Gastroesophageal sphincter (tissue), 4 donors: ENCODE results near the gene FAM240A. TPM values are rescaled to one million over a fixed set of nuclear protein-coding genes. Genes with fewer than 3 reads are reported as not detected.

Experiments used
- ATAC-seq: fragments of 150-250 bp; one replicate; pipeline ENCODE4 v1.9.1; 2016; ENCODE audit warnings: mild to moderate bottlenecking, moderate library complexity
- H3K27ac ChIP-seq, 4 donors: fragments of 200-600 bp; sonication (generic) in 3 of 4; 1 replicate in 3 of 4; 2 replicates in 1 of 4; pipeline ENCODE4 v1.5.1; 2016 to 2019
- H3K27me3 ChIP-seq: fragments of 200-600 bp; sonication (generic); one replicate; pipeline ENCODE4 v1.5.1; 2019
- H3K36me3 ChIP-seq, 2 donors: fragments of 200-600 bp; sonication (generic); one replicate each; pipeline ENCODE4 v1.5.1; 2019; ENCODE audit warnings: control low read depth in 1 of 2
- H3K4me1 ChIP-seq, 3 donors: fragments of 200-600 bp; sonication (generic); 1 replicate in 2 of 3; 2 replicates in 1 of 3; pipeline ENCODE4 v1.5.1; 2016 to 2019; ENCODE audit warnings: control low read depth in 2 of 3
- H3K4me3 ChIP-seq, 2 donors: fragments of 200-600 bp; sonication (generic); one replicate each; pipeline ENCODE4 v1.5.1; 2019; ENCODE audit warnings: mild to moderate bottlenecking in 1 of 2, moderate library complexity in 1 of 2
- H3K9me3 ChIP-seq, 3 donors: fragments of 200-600 bp; sonication (generic); one replicate each; pipeline ENCODE4 v1.5.1; 2017 to 2019; ENCODE audit warnings: control low read depth in 2 of 3
- EP300 ChIP-seq: sonication (generic); formaldehyde crosslinking; IDR thresholded peaks from one replicate; pipeline ENCODE4 v1.6.1; 2017; ENCODE audit warnings: antibody characterized with exemption, mild to moderate bottlenecking
- POLR2A ChIP-seq, 2 donors: fragments of 450-650 bp; IDR thresholded peaks; one replicate each; pipeline ENCODE4 v1.6.1; 2017; ENCODE audit warnings: antibody characterized with exemption in 2 of 2, mild to moderate bottlenecking in 2 of 2, moderate library complexity in 1 of 2
- POLR2AphosphoS5 ChIP-seq: sonication (generic); formaldehyde crosslinking; IDR thresholded peaks from one replicate; pipeline ENCODE4 v1.6.1; 2017; ENCODE audit warnings: antibody characterized with exemption
- WGBS, 2 donors: methylation state at CpG; one replicate each; pipeline ENCODE4 v1.1.5; 2018; ENCODE audit warnings: low coverage in 1 of 2; 5-methylcytosine and 5-hydroxymethylcytosine counted together
- total RNA-seq, 4 donors: library from RNA; depleted of rRNA; stranded (reverse); fragments of >200 nt; gene quantifications; one replicate each; pipeline ENCODE4 v1.1.0, GENCODE V29; 2016
- TF ChIP-seq, protein P1 (sequence below), 4 experiments: fragments of 200-600 bp in 2 of 4; fragments of 450-650 bp in 2 of 4; sonication (generic) in 1 of 4; IDR thresholded peaks; one replicate each; pipeline ENCODE4 v1.5.1; 2017 to 2019; ENCODE audit warnings: antibody characterized with exemption in 4 of 4, mild to moderate bottlenecking in 2 of 4, moderate library complexity in 2 of 4

Gene FAM240A
- total RNA-seq, 4 donors from 2014 or later: not detected

DNA sequence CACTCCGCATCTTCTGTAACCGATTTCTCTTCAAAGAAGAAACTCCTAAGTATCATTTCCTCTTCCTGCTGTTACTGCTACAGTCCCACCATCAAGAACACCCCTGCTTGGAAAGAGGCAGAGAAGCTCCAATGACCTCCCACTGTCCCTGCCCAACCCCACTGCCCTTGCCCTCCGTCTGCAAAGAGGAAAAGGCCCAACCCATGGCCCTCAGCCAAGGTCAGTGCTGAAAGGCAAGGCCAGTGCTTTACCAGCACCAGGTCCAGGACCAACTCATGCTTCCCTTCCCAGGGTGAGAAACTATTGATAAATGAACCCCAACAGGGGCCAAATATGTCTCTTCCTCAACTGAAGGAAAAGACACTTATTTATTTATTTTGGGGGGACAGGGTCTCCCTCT, 22.5 kb downstream of the FAM240A start:
- Histone ChIP-seq H3K4me1 (peaks cover 0 to 7% (median 2%) of the 10 kb centered on the region in 3 donors), H3K27me3 (no peaks in the 10 kb centered on the region), H3K9me3 (peaks cover 0 to 9% (median 0%) of the 10 kb centered on the region in 3 donors), H3K4me3 (no peak overlapping the region), H3K36me3 (no peaks in the 10 kb centered on the region), H3K27ac (no peak overlapping the region)
- 66 to 69% methylated on average over 3 of the region's 3 CpGs for WGBS, 2 donors
- ATAC-seq: no peak
- TF ChIP-seq EP300: no peak
- TF ChIP-seq POLR2AphosphoS5: no peak

DNA sequence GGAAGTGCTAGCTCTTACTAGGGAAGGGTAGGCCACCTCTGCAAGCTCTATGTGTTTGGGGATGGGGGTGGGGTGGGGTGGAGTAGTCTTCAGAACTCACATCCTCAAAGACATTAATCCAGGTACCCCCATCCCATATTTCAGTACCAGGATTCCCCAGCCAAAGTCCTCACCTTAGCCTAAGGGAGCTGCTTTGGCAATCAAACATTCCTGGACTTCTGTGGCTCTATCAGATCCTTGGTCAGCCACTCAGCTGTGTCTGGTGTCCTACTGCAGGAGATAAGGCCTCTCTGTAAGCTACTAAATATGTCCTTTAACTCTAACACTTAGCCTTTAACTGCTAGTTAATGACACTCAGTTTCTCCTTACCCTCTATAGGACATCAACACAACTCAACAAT, 26.9 kb downstream of the FAM240A start:
- Histone ChIP-seq H3K4me3 (no peak overlapping the region), H3K4me1 (no peaks in the 10 kb centered on the region), H3K27me3 (no peaks in the 10 kb centered on the region), H3K9me3 (peaks cover 0 to 27% (median 0%) of the 10 kb centered on the region in 3 donors), H3K36me3 (no peaks in the 10 kb centered on the region), H3K27ac (no peak overlapping the region)
- no peak for ATAC-seq
- no peak for TF ChIP-seq EP300
- TF ChIP-seq, protein P1, sequence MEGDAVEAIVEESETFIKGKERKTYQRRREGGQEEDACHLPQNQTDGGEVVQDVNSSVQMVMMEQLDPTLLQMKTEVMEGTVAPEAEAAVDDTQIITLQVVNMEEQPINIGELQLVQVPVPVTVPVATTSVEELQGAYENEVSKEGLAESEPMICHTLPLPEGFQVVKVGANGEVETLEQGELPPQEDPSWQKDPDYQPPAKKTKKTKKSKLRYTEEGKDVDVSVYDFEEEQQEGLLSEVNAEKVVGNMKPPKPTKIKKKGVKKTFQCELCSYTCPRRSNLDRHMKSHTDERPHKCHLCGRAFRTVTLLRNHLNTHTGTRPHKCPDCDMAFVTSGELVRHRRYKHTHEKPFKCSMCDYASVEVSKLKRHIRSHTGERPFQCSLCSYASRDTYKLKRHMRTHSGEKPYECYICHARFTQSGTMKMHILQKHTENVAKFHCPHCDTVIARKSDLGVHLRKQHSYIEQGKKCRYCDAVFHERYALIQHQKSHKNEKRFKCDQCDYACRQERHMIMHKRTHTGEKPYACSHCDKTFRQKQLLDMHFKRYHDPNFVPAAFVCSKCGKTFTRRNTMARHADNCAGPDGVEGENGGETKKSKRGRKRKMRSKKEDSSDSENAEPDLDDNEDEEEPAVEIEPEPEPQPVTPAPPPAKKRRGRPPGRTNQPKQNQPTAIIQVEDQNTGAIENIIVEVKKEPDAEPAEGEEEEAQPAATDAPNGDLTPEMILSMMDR (IDR thresholded peaks at IDR 0.05): no peak
- TF ChIP-seq POLR2A (IDR thresholded peaks at IDR 0.05): no peak
- TF ChIP-seq POLR2AphosphoS5: no peak

DNA sequence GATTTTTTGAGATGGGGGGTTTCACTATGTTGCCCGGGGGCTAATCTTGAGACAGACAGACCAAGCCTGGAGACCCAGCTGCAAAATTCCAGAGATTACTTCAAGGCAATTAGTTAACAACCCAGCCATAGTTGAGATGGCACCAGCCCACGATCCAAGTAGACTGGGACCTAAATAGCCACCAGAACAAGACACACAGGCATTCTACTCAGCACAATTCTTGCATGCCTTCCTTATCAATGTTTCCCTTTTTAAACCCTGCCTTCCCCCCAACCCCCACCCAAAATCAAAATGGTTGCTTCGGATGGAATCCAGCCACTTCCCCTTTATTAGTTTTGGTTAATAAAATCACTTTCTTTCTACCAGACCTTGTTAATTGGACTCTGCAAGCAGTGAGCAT, 28.6 kb downstream of the FAM240A start:
- Histone ChIP-seq H3K27ac (no peak overlapping the region), H3K9me3 (peaks cover 0 to 27% (median 0%) of the 10 kb centered on the region in 3 donors), H3K27me3 (no peaks in the 10 kb centered on the region), H3K36me3 (no peaks in the 10 kb centered on the region), H3K4me3 (no peak overlapping the region), H3K4me1 (no peaks in the 10 kb centered on the region)
- ATAC-seq: no peak
- TF ChIP-seq, protein P1 (IDR thresholded peaks at IDR 0.05): no peak
- TF ChIP-seq POLR2A (IDR thresholded peaks at IDR 0.05) (no peak), POLR2AphosphoS5 (no peak), EP300 (no peak)
- 62 to 71% methylated on average over 1 to 3 of the region's 3 CpGs for WGBS, 2 donors

DNA sequence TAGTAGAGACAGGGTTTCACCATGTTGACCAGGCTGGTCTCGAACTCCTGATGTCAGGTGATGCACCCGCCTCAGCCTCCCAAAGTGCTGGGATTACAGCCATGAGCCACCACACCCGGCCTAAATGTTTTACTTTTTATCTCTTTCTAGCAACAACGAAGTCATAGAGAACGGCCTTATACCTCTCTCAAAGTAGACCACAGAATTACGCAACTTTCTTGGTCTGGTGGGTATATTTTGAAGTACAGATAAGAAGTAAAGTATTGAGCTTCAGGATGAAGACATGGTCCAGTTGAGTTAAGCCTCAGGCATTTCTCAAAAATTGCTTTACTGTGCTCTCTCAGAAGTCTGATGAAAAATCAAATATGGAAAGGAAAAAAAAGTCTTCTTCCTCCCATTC, 30.6 kb downstream of the FAM240A start:
- no peak for ATAC-seq
- H3K9me3 ChIP-seq: peaks cover 0 to 27% (median 0%) of the 10 kb centered on the region in 3 donors
- H3K27ac ChIP-seq: no peak overlapping the region
- H3K27me3 ChIP-seq: no peaks in the 10 kb centered on the region
- TF ChIP-seq, protein P1 (IDR thresholded peaks at IDR 0.05): no peak
- TF ChIP-seq POLR2AphosphoS5: no peak
- TF ChIP-seq EP300: no peak
- no peak for TF ChIP-seq POLR2A (IDR thresholded peaks at IDR 0.05)
- H3K36me3 ChIP-seq: no peaks in the 10 kb centered on the region
- no peaks in the 10 kb centered on the region for H3K4me1 ChIP-seq
- no peak overlapping the region for H3K4me3 ChIP-seq
- 81 to 96% methylated on average over 6 of the region's 6 CpGs for WGBS, 2 donors

DNA sequence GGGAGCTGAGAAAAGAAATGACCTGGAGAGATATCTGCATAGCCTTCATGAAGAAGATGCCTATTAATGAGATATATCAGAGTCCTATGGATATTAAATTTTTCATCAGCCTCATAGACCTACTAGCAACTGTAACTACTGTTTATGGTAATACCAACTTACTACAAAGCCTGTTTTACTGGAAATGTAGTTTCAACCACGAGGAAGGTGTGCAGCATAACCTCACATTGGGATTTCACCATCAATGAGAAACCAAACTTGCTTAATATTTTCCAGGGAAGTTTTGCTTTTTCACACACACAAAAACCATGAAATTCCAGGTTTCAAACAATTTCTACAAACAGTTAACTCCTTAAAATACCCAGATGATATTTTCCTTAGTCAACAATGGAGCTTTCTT, 31.4 kb downstream of the FAM240A start:
- Histone ChIP-seq H3K4me1 (no peaks in the 10 kb centered on the region), H3K4me3 (no peak overlapping the region), H3K36me3 (no peaks in the 10 kb centered on the region), H3K9me3 (peaks cover 0 to 27% (median 0%) of the 10 kb centered on the region in 3 donors), H3K27ac (no peak overlapping the region), H3K27me3 (no peaks in the 10 kb centered on the region)
- 77 to 93% methylated on average over 1 of the region's 1 CpG for WGBS, 2 donors
- no peak for ATAC-seq
- TF ChIP-seq, protein P1 (IDR thresholded peaks at IDR 0.05): no peak
- TF ChIP-seq POLR2A (IDR thresholded peaks at IDR 0.05) (no peak), POLR2AphosphoS5 (no peak)
